ENCODE results near the gene CD164.

Gene CD164

DNA sequence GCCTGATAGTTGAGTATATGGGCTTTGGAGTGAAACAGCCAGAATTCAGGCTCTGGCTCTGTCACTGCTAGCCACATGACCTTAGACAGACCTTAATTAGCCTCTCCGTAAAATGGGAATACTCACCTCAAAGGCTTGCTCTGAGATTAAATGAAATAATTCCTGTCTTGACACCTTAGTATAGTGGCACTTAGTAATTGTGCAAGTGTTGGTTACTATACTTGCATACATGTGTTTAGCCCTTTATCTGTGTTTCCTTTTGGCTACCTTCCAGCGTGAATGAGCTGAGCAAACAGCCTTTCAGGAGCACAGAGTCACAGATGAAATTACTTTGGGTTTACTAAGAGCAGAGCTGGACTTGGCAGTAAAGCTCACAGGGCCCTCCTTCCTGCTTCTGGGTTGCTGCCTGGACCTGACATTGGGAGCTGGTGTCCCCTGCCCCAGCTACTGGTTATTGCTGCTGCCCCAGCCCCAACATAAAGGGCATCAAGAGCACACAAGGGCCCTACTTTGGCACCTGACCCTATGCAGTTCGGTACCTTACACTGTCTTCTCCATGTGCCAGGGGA lies 32.8 kb downstream of the CD164 start:
- no peak for DNase-seq (ENCODE audit: low spot score)
- TF ChIP-seq, protein P1, sequence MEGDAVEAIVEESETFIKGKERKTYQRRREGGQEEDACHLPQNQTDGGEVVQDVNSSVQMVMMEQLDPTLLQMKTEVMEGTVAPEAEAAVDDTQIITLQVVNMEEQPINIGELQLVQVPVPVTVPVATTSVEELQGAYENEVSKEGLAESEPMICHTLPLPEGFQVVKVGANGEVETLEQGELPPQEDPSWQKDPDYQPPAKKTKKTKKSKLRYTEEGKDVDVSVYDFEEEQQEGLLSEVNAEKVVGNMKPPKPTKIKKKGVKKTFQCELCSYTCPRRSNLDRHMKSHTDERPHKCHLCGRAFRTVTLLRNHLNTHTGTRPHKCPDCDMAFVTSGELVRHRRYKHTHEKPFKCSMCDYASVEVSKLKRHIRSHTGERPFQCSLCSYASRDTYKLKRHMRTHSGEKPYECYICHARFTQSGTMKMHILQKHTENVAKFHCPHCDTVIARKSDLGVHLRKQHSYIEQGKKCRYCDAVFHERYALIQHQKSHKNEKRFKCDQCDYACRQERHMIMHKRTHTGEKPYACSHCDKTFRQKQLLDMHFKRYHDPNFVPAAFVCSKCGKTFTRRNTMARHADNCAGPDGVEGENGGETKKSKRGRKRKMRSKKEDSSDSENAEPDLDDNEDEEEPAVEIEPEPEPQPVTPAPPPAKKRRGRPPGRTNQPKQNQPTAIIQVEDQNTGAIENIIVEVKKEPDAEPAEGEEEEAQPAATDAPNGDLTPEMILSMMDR (IDR thresholded peaks at IDR 0.05; ENCODE audit: extremely low read depth, missing control alignments), result no peak

DNA sequence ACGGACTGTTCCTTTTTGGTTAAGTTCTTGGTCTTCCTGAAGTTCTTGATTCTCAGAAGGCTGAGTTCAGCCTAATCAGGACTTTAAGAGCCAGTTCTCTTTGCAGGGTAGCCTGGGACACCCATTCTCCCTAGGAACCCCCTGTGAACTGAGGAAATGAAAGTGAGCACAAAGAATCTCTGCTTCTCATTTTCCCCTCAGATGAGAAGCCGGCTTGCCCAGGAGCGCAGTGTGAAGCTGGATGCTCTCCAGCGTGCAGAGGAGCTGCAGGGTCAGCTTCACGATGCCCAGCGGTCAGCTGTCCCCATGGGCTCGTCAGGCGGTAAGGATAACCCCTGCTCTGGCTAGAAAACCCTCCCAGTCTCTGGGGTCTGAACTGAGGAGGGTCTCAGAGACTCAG lies 34.0 kb downstream of the CD164 start:
- TF ChIP-seq, protein P1 (IDR thresholded peaks at IDR 0.05; ENCODE audit: extremely low read depth, missing control alignments), result no peak
- DNase-seq (ENCODE audit: low spot score), result no peak

DNA sequence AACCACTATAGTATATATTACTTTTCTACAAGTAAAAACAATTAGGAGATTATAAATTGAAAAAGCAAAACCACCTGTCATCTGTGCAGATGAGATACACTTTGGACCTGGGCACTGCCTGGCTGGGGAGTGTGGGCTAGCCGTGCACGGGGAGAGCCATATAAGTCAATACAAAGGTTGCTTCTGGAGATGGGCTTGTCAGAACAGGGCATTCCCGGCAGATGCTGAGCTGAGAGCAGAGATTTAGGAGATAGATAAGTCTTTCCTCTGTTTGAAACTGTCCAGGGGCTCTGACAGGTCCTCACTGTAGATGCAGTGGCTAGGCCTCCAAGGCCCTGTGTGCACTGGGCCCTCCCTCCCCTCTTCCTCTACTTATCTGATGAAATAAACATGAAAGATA lies 34.5 kb downstream of the CD164 start:
- no peak for DNase-seq (ENCODE audit: low spot score)
- TF ChIP-seq, protein P1 (IDR thresholded peaks at IDR 0.05; ENCODE audit: extremely low read depth, missing control alignments), result no peak

DNA sequence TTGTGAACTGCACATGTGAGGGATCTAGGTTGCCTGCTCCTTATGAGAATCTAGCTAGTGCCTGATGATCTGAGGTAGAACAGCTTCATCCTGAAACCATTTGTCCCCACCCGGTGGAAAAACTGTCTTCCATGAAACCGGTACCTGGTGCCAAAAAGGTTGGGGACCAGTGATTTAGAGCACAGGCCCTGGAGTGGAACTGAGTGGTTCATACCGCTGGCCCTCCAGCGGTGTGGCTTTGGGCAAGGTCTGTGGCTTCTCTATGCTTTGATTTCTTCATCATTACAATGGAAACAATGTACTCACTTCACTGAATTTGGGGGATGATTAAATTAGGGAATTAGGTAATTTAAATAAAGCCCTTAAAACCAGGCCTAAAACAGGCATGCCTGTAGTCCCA lies 36.3 kb downstream of the CD164 start:
- no peak for DNase-seq (ENCODE audit: low spot score)
- TF ChIP-seq, protein P1 (IDR thresholded peaks at IDR 0.05; ENCODE audit: extremely low read depth, missing control alignments), result no peak

DNA sequence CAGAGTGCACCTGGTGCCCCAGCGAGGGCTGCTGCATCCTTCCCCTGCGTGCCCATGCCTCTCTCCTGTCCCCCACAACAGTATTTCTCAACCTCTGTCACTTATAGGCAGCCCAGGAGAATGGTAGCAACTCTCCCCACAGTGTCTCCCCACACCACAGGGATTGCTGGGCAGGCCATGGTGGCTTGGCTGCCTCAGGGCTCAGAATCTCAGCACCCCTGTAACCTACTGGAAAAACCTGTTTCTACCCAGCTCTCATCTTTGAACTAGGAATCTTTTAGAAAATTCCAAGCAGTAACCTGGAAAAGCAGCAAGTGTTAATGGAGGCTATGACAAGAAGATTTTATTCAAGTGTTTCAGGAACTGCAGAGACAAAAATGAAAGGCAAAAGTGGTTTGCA lies 38.0 kb downstream of the CD164 start:
- no peak for DNase-seq (ENCODE audit: low spot score)
- TF ChIP-seq, protein P1 (IDR thresholded peaks at IDR 0.05; ENCODE audit: extremely low read depth, missing control alignments), result no peak

DNA sequence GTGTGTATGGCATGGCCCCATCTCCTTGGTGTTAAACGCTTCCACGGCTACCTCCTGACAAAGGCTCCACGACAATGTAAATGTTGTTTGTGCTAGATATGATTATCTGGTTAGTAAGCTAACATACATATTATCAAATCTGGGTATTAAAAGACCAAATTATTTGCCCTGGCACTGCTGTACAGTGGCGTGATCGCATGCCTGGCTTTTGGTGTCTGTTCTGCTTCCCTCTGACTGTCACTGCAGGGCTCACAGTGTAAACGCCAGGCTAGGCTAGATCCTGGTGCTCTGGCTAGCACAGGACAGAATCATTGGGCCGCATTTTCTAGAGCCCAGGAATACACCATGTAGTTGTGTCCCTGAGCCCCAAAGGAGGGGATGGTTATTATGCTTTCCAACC lies 38.7 kb downstream of the CD164 start:
- TF ChIP-seq, protein P1 (IDR thresholded peaks at IDR 0.05; ENCODE audit: extremely low read depth, missing control alignments), result no peak
- no peak for DNase-seq (ENCODE audit: low spot score)

DNA sequence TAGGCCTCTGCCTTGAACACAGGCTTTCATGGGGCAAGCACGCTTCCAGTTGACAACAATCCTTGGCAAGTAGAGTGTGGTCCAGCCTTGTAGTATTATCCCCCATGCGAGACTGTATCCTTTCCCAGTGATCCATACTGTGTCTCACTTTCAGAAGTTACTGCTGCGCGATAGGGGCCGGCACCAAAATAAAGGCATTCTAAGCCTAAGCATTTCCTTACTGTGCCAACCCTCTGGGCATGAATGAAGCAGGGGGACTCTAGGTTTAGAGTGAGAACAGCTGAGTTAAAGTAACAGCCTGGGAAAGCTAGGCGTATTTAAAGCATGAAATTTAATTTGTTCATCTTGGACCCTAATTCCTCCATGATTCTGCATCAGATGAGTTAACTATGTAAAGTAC lies 39.4 kb downstream of the CD164 start:
- TF ChIP-seq, protein P1 (IDR thresholded peaks at IDR 0.05; ENCODE audit: extremely low read depth, missing control alignments), result no peak

More for the DNA sequence above, 39.4 kb downstream of the CD164 start:
- DNase-seq (ENCODE audit: low spot score), result no peak

All from GM20000 (cell line).